K562 (cell line): ENCODE results near the gene PIRT.

Experiments
- GATA2 ChIP-seq: sonication (generic); formaldehyde crosslinking; IDR thresholded peaks from 2 replicates; pipeline ENCODE4 v1.4.0; 2020; ENCODE audit warnings: mild to moderate bottlenecking, missing genetic modification reagents
- POLR2A ChIP-seq: fragments of 450-650 bp; conservative IDR thresholded peaks from 2 replicates; pipeline ENCODE4 v1.6.1; 2016
- ZFP1 ChIP-seq: fragments of 450-650 bp; formaldehyde crosslinking; IDR thresholded peaks from 2 replicates; pipeline ENCODE4 v1.4.0; 2020; ENCODE audit warnings: mild to moderate bottlenecking, mixed read lengths
- TF ChIP-seq, protein P1 (sequence below): sonication (generic); formaldehyde crosslinking; IDR thresholded peaks from 2 replicates; pipeline ENCODE4 v1.8.0; 2022; ENCODE audit warnings: missing genetic modification reagents, mild to moderate bottlenecking, borderline replicate concordance

DNA sequence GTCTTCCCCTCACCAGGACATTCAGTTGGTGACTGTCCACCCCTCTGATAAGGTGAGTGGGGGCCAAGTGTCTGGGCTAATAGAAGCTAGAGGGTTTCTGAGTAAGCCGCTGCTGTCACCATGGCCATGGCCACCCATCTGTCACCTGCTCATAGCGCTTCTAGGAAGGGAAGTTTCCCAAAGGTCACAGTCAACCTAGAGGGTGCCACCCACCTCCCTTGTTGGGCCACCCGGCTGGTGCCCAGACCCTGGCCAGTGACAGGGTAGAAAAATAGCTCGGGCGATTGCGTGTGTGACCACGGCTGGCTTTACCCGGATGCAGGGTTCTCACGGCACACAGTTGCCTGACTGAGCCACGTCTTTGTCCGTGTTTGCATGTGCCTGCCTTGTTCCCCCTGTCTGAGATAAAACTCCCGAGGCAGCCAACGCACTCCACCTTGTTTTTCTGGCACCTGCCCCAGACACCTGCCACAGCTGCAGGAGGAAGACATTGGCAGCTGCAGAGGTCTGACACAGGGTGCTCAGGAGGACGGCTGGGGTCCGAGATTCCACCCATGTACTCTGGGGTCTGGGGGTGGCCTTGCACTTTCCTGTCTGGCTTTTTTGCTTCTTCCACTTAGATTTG lies 809 bp downstream of the PIRT start:
- TF ChIP-seq POLR2A (no peak), ZFP1 (no peak), GATA2 (CRISPR knock-in tag) (no peak)
- TF ChIP-seq, protein P1, sequence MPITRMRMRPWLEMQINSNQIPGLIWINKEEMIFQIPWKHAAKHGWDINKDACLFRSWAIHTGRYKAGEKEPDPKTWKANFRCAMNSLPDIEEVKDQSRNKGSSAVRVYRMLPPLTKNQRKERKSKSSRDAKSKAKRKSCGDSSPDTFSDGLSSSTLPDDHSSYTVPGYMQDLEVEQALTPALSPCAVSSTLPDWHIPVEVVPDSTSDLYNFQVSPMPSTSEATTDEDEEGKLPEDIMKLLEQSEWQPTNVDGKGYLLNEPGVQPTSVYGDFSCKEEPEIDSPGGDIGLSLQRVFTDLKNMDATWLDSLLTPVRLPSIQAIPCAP = no peak
